ENCODE measurements around the gene IGSF8. TPM values are rescaled to one million over a fixed set of nuclear protein-coding genes. Genes with fewer than 3 reads are reported as not detected.

The IGSF8 gene
- total RNA-seq, 1 experiment from 2014 or later: 18.8 TPM

DNA sequence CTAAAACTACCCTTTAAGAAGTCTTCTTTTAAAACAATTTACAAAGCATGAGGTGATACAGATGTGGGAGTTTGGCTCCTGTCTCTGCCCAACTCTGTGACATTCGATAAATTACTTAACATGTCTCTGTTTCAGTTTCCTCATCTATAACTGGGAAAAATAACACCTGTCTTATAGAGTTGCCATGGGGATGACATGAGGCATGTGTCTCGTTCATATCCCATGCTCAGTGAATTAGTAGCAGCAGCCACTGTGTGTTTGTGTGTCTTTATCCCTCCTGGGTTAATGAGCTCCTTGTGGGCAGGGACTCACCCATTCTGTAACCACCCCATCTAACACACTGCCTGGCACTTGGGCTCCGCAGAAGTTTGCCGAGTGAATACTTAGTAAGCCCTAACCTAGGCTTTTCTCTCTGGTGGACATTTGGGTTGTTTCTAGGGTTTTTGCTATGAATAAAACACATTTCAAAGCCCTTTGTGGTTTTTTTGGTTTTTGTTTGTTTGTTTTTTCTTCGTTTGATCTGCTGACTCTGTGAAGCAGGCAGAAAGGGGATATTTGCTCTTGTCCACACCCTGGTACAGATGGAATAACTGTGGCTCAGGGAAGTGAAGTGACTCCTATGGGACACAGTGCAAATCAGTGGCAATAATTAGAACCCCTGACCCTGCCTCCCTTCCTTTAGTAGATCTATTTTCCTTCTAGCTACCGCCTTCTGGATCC is 17.9 kb downstream of the IGSF8 start:
- Histone ChIP-seq H3K9me3 (ENCODE audit: control insufficient read depth, insufficient read depth, low read depth, low read length) (no peaks in the 10 kb centered on the region), H3K36me3 (ENCODE audit: control insufficient read depth, insufficient read depth, low read length) (no peaks in the 10 kb centered on the region), H3K27ac (ENCODE audit: low read length) (no peak overlapping the region), H3K4me1 (ENCODE audit: control insufficient read depth, insufficient read depth, low read length) (no peaks in the 10 kb centered on the region), H3K27me3 (ENCODE audit: control insufficient read depth, insufficient read depth, low read length) (peaks cover 33% of the 10 kb centered on the region), H3K4me3 (ENCODE audit: low read depth in 2 of 2, low read length in 2 of 2) (no peak overlapping the region)
- intact Hi-C loops (cut with micrococcal nuclease; ENCODE audit: unreplicated experiment): no loop called here
- no TSS peak for BruUV-seq (replicated peaks)
- TF ChIP-seq POLR2AphosphoS5 (IDR thresholded peaks at IDR 0.05; ENCODE audit: low read depth, low read length) (no peak), SIN3A (IDR thresholded peaks at IDR 0.05; ENCODE audit: borderline replicate concordance, insufficient read depth, low read depth, low read length) (no peak), TCF7L2 (IDR thresholded peaks at IDR 0.05; ENCODE audit: low read depth, low read length) (no peak), CTCF (IDR thresholded peaks at IDR 0.05) (no peak), REST (IDR thresholded peaks at IDR 0.05; ENCODE audit: insufficient read depth in 1 of 2, low read depth in 2 of 2, low read length in 1 of 2) (no peak)
- in situ Hi-C loops (cut with HindIII; ENCODE audit: low pct_unique_long_range_greater_than_20kb, low sequenced_read_pairs): no loop called here
- DNase-seq (ENCODE audit: low read depth, low spot score) (no peak), ATAC-seq (no peak)
- ChIA-PET CTCF (interaction anchor here (0.7 to 2.4 kb wide), 5 partner anchors 8 to 727 kb away, joined by 3 to 11 read pairs (median 4); no protein-coding TSS in a partner anchor), POLR2A (interaction anchor here (0.5 to 1.0 kb wide), 4 partner anchors 11 to 978 kb away, joined by 3 to 11 read pairs (median 7); partner anchors contain the start of gene KCNJ10)

- no peak overlapping the region for H3K4me3 ChIP-seq (ENCODE audit: low read depth in 2 of 2, low read length in 2 of 2)
- ChIA-PET POLR2A (no interaction called here), CTCF (interaction anchor here (0.6 to 2.4 kb wide), 3 partner anchors 21 to 73 kb away, joined by 8 to 11 read pairs (median 11); no protein-coding TSS in a partner anchor)
- no peak for TF ChIP-seq CTCF (IDR thresholded peaks at IDR 0.05)
- TF ChIP-seq TCF7L2 (IDR thresholded peaks at IDR 0.05; ENCODE audit: low read depth, low read length): no peak
- H3K36me3 ChIP-seq (ENCODE audit: control insufficient read depth, insufficient read depth, low read length): no peaks in the 10 kb centered on the region
- ATAC-seq: no peak
- no peaks in the 10 kb centered on the region for H3K4me1 ChIP-seq (ENCODE audit: control insufficient read depth, insufficient read depth, low read length)
- no peaks in the 10 kb centered on the region for H3K9me3 ChIP-seq (ENCODE audit: control insufficient read depth, insufficient read depth, low read depth, low read length)
- in situ Hi-C loops (cut with HindIII; ENCODE audit: low pct_unique_long_range_greater_than_20kb, low sequenced_read_pairs): no loop called here
- no TSS peak for BruUV-seq (replicated peaks)
- no peak overlapping the region for H3K27ac ChIP-seq (ENCODE audit: low read length)
- H3K27me3 ChIP-seq (ENCODE audit: control insufficient read depth, insufficient read depth, low read length): peaks cover 28% of the 10 kb centered on the region
- intact Hi-C loops (cut with micrococcal nuclease; ENCODE audit: unreplicated experiment): no loop called here
- DNase-seq (ENCODE audit: low read depth, low spot score): no peak
Measured at GRCh38 chr1:160079448-160079847, 19.0 kb downstream of the IGSF8 start.
